Measurements from ENCODE around the gene TIMELESS. TPM values are rescaled to one million over a fixed set of nuclear protein-coding genes. Genes with fewer than 3 reads are reported as not detected.
A peak's percentile ranks its signal among the peaks of the same experiment; 100 is the strongest.

TIMELESS gene
- total RNA-seq, 1 experiment from 2014 or later = 26.5 TPM

GRCh38 chr12:56474389-56474788 is 25.2 kb upstream of the TIMELESS start:
- ATAC-seq (no peak), DNase-seq (no peak)
- CTCF ChIA-PET = no interaction called here
- intact Hi-C loops (cut with micrococcal nuclease) = no loop called here
- Histone ChIP-seq H3K27me3 (ENCODE audit: low read length) (no peaks in the 10 kb centered on the region), H4K20me1 (ENCODE audit: low read length) (no peaks in the 10 kb centered on the region), H3K27ac (ENCODE audit: low read length) (no peak overlapping the region), H3K9me2 (replicated peaks; ENCODE audit: low read length) (no peaks in the 10 kb centered on the region), H3K9me3 (ENCODE audit: low read length) (no peaks in the 10 kb centered on the region), H3K4me1 (ENCODE audit: insufficient read depth, low read length) (peaks cover 7% of the 10 kb centered on the region), H3K79me2 (ENCODE audit: low read length) (peaks cover 21% of the 10 kb centered on the region), H2AFZ (ENCODE audit: low read length) (no peak overlapping the region), H3K4me3 (ENCODE audit: low read length) (no peak overlapping the region), H3F3A (ENCODE audit: low read length, unreplicated experiment) (no peaks in the 10 kb centered on the region), H3K9ac (ENCODE audit: low read length) (no peak overlapping the region), H3K36me3 (ENCODE audit: low read depth, low read length) (no peaks in the 10 kb centered on the region), H3K4me2 (ENCODE audit: low read length) (no peak overlapping the region)
- BruUV-seq (replicated peaks) = no TSS peak
- no peak for TF ChIP-seq EZH2phosphoT487 (IDR thresholded peaks at IDR 0.05; ENCODE audit: borderline replicate concordance, low read length)
- TF ChIP-seq EZH2 (IDR thresholded peaks at IDR 0.05; ENCODE audit: low read length, unreplicated experiment) = no peak
- no peak for TF ChIP-seq CTCF (conservative IDR thresholded peaks at IDR 0.05; ENCODE audit: low read depth, low read length)
- POLR2A ChIA-PET (ENCODE audit: unreplicated experiment) = no interaction called here

- peaks cover 31% of the 10 kb centered on the region for H3K79me2 ChIP-seq (ENCODE audit: low read length)
- no peak for TF ChIP-seq EZH2 (IDR thresholded peaks at IDR 0.05; ENCODE audit: low read length, unreplicated experiment)
- no peak for TF ChIP-seq CTCF (conservative IDR thresholded peaks at IDR 0.05; ENCODE audit: low read depth, low read length)
- TF ChIP-seq EZH2phosphoT487 (IDR thresholded peaks at IDR 0.05; ENCODE audit: borderline replicate concordance, low read length) = no peak
- BruUV-seq (replicated peaks) = no TSS peak
- no peaks in the 10 kb centered on the region for H3K9me2 ChIP-seq (replicated peaks; ENCODE audit: low read length)
- no peaks in the 10 kb centered on the region for H3F3A ChIP-seq (ENCODE audit: low read length, unreplicated experiment)
- H3K27ac ChIP-seq (ENCODE audit: low read length) = peak overlapping the region; percentile 76
- peaks cover 13% of the 10 kb centered on the region for H3K4me1 ChIP-seq (ENCODE audit: insufficient read depth, low read length)
- CTCF ChIA-PET = no interaction called here
- DNase-seq (peak; percentile 22), ATAC-seq (peak; percentile 45)
- H3K4me2 ChIP-seq (ENCODE audit: low read length) = peak overlapping the region; percentile 97
- no peaks in the 10 kb centered on the region for H3K27me3 ChIP-seq (ENCODE audit: low read length)
- POLR2A ChIA-PET (ENCODE audit: unreplicated experiment) = interaction anchor here (0.6 kb wide), 1 partner anchor 8 kb away, joined by 3 read pairs; no protein-coding TSS in a partner anchor
- H3K4me3 ChIP-seq (ENCODE audit: low read length) = peak overlapping the region; percentile 97
- intact Hi-C loops (cut with micrococcal nuclease) = loop anchor here (10.0 kb wide), 1 partner anchor 274 kb away; no protein-coding TSS in a partner anchor
- no peaks in the 10 kb centered on the region for H4K20me1 ChIP-seq (ENCODE audit: low read length)
- H3K36me3 ChIP-seq (ENCODE audit: low read depth, low read length) = no peaks in the 10 kb centered on the region
- peak overlapping the region; percentile 99 for H3K9ac ChIP-seq (ENCODE audit: low read length)
- H3K9me3 ChIP-seq (ENCODE audit: low read length) = no peaks in the 10 kb centered on the region
- H2AFZ ChIP-seq (ENCODE audit: low read length) = peak overlapping the region; percentile 94
Measured at GRCh38 chr12:56469007-56469930, 20.0 kb upstream of the TIMELESS start.
